Measurements from ENCODE around the gene SMARCA4. TPM values are rescaled to one million over a fixed set of nuclear protein-coding genes. Genes with fewer than 3 reads are reported as not detected.

SMARCA4 gene
- total RNA-seq, 1 experiment from 2014 or later = 36.2 TPM

GRCh38 chr19:10968527-10969135 lies 7.8 kb downstream of the SMARCA4 start:
- ATAC-seq = no peak
- Histone ChIP-seq H3K36me3 (ENCODE audit: control insufficient read depth, insufficient read depth, low read length) (no peaks in the 10 kb centered on the region), H3K9me3 (ENCODE audit: control insufficient read depth, insufficient read depth, low read depth, low read length) (no peaks in the 10 kb centered on the region), H3K27me3 (ENCODE audit: control insufficient read depth, insufficient read depth, low read length) (no peaks in the 10 kb centered on the region), H3K4me1 (ENCODE audit: control insufficient read depth, insufficient read depth, low read length) (peaks cover 15% of the 10 kb centered on the region), H3K27ac (ENCODE audit: low read length) (no peak overlapping the region), H3K4me3 (ENCODE audit: low read depth in 2 of 2, low read length in 2 of 2) (no peak overlapping the region)
- DNase-seq (ENCODE audit: low read depth, low spot score) = no peak
- ChIA-PET POLR2A (interaction anchor here (0.5 to 0.6 kb wide), 2 partner anchors 19 to 78 kb away, joined by 5 to 9 read pairs; no protein-coding TSS in a partner anchor), CTCF (no interaction called here)
- TF ChIP-seq SIN3A (IDR thresholded peaks at IDR 0.05; ENCODE audit: borderline replicate concordance, insufficient read depth, low read depth, low read length) = no peak
- TF ChIP-seq REST (IDR thresholded peaks at IDR 0.05; ENCODE audit: insufficient read depth in 1 of 2, low read depth in 2 of 2, low read length in 1 of 2) = no peak
- TF ChIP-seq CTCF (IDR thresholded peaks at IDR 0.05) = no peak
- TF ChIP-seq TCF7L2 (IDR thresholded peaks at IDR 0.05; ENCODE audit: low read depth, low read length) = no peak
- TF ChIP-seq POLR2AphosphoS5 (IDR thresholded peaks at IDR 0.05; ENCODE audit: low read depth, low read length) = no peak
- BruUV-seq (replicated peaks) = no TSS peak
- intact Hi-C loops (cut with micrococcal nuclease; ENCODE audit: unreplicated experiment) (no loop called here), in situ Hi-C loops (cut with HindIII; ENCODE audit: low pct_unique_long_range_greater_than_20kb, low sequenced_read_pairs) (no loop called here)

- BruUV-seq (replicated peaks) = no TSS peak
- in situ Hi-C loops (cut with HindIII; ENCODE audit: low pct_unique_long_range_greater_than_20kb, low sequenced_read_pairs) (no loop called here), intact Hi-C loops (cut with micrococcal nuclease; ENCODE audit: unreplicated experiment) (no loop called here)
- Histone ChIP-seq H3K27ac (ENCODE audit: low read length) (no peak overlapping the region), H3K27me3 (ENCODE audit: control insufficient read depth, insufficient read depth, low read length) (no peaks in the 10 kb centered on the region), H3K36me3 (ENCODE audit: control insufficient read depth, insufficient read depth, low read length) (no peaks in the 10 kb centered on the region), H3K4me1 (ENCODE audit: control insufficient read depth, insufficient read depth, low read length) (peaks cover 18% of the 10 kb centered on the region), H3K4me3 (ENCODE audit: low read depth in 2 of 2, low read length in 2 of 2) (no peak overlapping the region), H3K9me3 (ENCODE audit: control insufficient read depth, insufficient read depth, low read depth, low read length) (no peaks in the 10 kb centered on the region)
- ATAC-seq (no peak), DNase-seq (ENCODE audit: low read depth, low spot score) (no peak)
- POLR2A ChIA-PET = interaction anchor here (0.6 kb wide), 1 partner anchor 83 kb away, joined by 3 read pairs; no protein-coding TSS in a partner anchor
- TF ChIP-seq SIN3A (IDR thresholded peaks at IDR 0.05; ENCODE audit: borderline replicate concordance, insufficient read depth, low read depth, low read length) (no peak), CTCF (IDR thresholded peaks at IDR 0.05) (no peak), POLR2AphosphoS5 (IDR thresholded peaks at IDR 0.05; ENCODE audit: low read depth, low read length) (no peak), REST (IDR thresholded peaks at IDR 0.05; ENCODE audit: insufficient read depth in 1 of 2, low read depth in 2 of 2, low read length in 1 of 2) (no peak), TCF7L2 (IDR thresholded peaks at IDR 0.05; ENCODE audit: low read depth, low read length) (no peak)
- CTCF ChIA-PET = interaction anchor here (0.6 kb wide), 3 partner anchors 28 to 323 kb away, joined by 3 to 7 read pairs (median 5); no protein-coding TSS in a partner anchor
These were observed 10.4 kb downstream of the SMARCA4 start for GRCh38 chr19:10971107-10971726.

Data from Panc1 (cell line).